ENCODE results near the gene RAB15. TPM values are rescaled to one million over a fixed set of nuclear protein-coding genes. Genes with fewer than 3 reads are reported as not detected.

The RAB15 gene
- total and polyA plus RNA-seq, 9 of the 15 experiments (the other 6 are each of a cell fraction or from before 2014, with no cell fraction given) = 0.09 to 0.30 (median 0.16) TPM; not detected in 2

DNA sequence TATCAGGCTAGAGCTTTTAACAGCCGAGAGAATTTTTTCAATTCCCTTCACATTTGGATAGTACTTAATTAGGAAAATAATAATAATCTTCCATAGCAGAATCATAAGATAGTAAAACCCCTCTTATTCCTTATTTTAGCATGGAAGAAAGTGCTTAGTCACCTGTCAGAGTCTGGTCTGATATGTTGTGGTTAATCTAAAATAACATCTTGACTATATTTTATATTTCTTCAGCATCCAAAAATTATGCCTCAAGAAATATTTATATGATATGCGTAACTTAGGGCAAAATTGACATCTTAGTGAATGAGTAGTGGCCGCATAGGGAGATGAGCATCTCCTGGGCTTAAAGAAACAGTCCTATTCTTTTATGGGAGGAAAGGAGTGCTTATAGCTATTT is 45.1 kb downstream of the RAB15 start (continued):
- TF ChIP-seq, protein P1, sequence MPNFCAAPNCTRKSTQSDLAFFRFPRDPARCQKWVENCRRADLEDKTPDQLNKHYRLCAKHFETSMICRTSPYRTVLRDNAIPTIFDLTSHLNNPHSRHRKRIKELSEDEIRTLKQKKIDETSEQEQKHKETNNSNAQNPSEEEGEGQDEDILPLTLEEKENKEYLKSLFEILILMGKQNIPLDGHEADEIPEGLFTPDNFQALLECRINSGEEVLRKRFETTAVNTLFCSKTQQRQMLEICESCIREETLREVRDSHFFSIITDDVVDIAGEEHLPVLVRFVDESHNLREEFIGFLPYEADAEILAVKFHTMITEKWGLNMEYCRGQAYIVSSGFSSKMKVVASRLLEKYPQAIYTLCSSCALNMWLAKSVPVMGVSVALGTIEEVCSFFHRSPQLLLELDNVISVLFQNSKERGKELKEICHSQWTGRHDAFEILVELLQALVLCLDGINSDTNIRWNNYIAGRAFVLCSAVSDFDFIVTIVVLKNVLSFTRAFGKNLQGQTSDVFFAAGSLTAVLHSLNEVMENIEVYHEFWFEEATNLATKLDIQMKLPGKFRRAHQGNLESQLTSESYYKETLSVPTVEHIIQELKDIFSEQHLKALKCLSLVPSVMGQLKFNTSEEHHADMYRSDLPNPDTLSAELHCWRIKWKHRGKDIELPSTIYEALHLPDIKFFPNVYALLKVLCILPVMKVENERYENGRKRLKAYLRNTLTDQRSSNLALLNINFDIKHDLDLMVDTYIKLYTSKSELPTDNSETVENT (CRISPR knock-in tag; IDR thresholded peaks at IDR 0.05) = no peak
- TF ChIP-seq BRD4 (IDR thresholded peaks at IDR 0.05) (no peak), HIVEP1 (CRISPR knock-in tag; IDR thresholded peaks at IDR 0.05) (no peak)
- TF ChIP-seq, protein P2, sequence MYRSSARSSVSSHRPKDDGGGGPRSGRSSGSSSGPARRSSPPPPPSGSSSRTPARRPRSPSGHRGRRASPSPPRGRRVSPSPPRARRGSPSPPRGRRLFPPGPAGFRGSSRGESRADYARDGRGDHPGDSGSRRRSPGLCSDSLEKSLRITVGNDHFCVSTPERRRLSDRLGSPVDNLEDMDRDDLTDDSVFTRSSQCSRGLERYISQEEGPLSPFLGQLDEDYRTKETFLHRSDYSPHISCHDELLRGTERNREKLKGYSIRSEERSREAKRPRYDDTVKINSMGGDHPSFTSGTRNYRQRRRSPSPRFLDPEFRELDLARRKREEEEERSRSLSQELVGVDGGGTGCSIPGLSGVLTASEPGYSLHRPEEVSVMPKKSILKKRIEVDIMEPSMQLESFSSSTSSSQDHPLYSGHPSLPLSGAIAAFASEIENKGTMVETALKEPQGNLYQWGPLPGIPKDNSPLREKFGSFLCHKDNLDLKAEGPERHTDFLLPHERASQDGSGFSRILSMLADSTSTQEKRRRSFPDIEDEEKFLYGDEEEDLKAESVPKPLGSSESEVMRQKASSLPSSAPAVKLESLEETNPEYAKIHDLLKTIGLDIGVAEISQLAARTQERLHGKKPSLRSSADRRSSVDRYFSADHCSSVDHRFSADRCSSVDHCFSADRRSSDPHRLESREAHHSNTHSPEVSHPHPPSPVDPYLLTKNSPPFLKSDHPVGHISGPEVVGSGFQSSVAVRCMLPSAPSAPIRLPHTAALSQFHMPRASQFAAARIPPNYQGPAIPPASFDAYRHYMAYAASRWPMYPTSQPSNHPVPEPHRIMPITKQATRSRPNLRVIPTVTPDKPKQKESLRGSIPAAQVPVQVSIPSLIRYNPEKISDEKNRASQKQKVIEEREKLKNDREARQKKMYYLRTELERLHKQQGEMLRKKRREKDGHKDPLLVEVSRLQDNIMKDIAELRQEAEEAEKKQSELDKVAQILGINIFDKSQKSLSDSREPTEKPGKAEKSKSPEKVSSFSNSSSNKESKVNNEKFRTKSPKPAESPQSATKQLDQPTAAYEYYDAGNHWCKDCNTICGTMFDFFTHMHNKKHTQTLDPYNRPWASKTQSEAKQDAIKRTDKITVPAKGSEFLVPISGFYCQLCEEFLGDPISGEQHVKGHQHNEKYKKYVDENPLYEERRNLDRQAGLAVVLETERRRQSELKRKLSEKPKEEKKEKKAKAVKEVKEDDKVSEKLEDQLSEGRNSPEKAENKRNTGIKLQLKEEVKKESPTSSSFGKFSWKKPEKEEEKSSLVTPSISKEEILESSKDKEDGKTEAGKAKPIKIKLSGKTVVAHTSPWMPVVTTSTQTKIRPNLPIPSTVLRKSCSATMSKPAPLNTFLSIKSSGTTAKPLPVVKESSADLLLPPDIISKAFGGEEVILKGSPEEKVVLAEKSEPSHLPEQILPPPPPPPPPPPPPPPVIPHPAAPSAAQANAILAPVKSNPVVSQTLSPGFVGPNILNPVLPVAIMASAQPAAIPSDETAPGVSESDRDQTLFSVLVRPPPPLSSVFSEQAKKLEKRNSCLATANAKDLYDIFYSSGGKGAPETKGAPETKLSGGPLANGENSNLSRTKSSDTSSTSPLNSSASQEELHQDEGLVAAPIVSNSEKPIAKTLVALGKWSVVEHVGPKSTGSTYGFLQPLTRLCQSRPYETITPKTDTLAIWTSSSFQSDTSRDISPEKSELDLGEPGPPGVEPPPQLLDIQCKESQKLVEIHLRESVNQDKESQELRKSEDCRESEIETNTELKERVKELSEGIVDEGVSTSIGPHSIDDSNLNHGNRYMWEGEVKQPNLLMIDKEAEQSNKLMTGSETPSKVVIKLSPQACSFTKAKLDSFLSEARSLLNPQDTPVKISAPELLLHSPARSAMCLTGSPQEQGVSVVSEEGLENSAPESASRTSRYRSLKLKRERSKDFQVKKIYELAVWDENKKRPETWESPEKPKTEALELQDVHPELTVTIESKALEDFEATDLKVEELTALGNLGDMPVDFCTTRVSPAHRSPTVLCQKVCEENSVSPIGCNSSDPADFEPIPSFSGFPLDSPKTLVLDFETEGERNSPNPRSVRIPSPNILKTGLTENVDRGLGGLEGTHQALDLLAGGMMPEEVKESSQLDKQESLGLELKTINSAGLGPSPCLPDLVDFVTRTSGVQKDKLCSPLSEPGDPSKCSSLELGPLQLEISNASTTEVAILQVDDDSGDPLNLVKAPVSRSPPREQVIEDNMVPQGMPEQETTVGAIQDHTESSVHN (IDR thresholded peaks at IDR 0.05; ENCODE audit: borderline replicate concordance in 1 of 2, low read depth in 1 of 2) = no peak
- TF ChIP-seq, protein P3, sequence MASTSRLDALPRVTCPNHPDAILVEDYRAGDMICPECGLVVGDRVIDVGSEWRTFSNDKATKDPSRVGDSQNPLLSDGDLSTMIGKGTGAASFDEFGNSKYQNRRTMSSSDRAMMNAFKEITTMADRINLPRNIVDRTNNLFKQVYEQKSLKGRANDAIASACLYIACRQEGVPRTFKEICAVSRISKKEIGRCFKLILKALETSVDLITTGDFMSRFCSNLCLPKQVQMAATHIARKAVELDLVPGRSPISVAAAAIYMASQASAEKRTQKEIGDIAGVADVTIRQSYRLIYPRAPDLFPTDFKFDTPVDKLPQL (IDR thresholded peaks at IDR 0.05; ENCODE audit: extremely low read depth, insufficient read length) = no peak
